GM23248 (cell line): Measurements from ENCODE around the gene LSMEM2. TPM values are rescaled to one million over a fixed set of nuclear protein-coding genes. Genes with fewer than 3 reads are reported as not detected.
"Not testable (repeated sequence)": the region's sequence is repeated elsewhere in the genome, so short reads cannot be mapped to it uniquely, and the experiment has no call there.

Source experiments
- DNase-seq: peaks from one replicate; pipeline ENCODE4 v3.0.0-alpha.2; 2015
- H2AFZ ChIP-seq: fragments of 200-600 bp; sonication (generic); 2 replicates; pipeline ENCODE4 v1.6.1; 2016; ENCODE audit warnings: antibody characterized with exemption
- H3F3A ChIP-seq: fragments of 200-600 bp; sonication (generic); 2 replicates; pipeline ENCODE4 v1.6.1; 2016; ENCODE audit warnings: mild to moderate bottlenecking, antibody characterized with exemption, mixed run types; ENCODE audit not compliant: insufficient read depth
- H3K27ac ChIP-seq: fragments of 200-600 bp; sonication (generic); 2 replicates; pipeline ENCODE4 v1.5.1; 2016; ENCODE audit warnings: mild to moderate bottlenecking
- H3K27me3 ChIP-seq: fragments of 200-600 bp; sonication (generic); replicated peaks from 2 replicates; pipeline ENCODE4 v1.6.1; 2016; ENCODE audit warnings: mild to moderate bottlenecking; ENCODE audit not compliant: insufficient read depth
- H3K36me3 ChIP-seq: fragments of 200-600 bp; sonication (generic); 2 replicates; pipeline ENCODE4 v1.6.1; 2016; ENCODE audit warnings: low read depth, mild to moderate bottlenecking
- H3K4me1 ChIP-seq: fragments of 200-600 bp; sonication (generic); 2 replicates; pipeline ENCODE4 v1.6.1; 2016; ENCODE audit warnings: mild to moderate bottlenecking; ENCODE audit not compliant: insufficient read depth
- H3K4me2 ChIP-seq: fragments of 200-600 bp; sonication (generic); one replicate; pipeline ENCODE4 v1.6.1; 2016; ENCODE audit warnings: mild to moderate bottlenecking; ENCODE audit not compliant: unreplicated experiment
- H3K4me3 ChIP-seq: fragments of 200-600 bp; sonication (generic); 2 replicates; pipeline ENCODE4 v1.5.1; 2016; ENCODE audit warnings: mild to moderate bottlenecking
- H3K79me2 ChIP-seq: fragments of 200-600 bp; sonication (generic); 2 replicates; pipeline ENCODE4 v1.6.1; 2016; ENCODE audit warnings: mild to moderate bottlenecking; ENCODE audit not compliant: insufficient read depth
- H3K9ac ChIP-seq: fragments of 200-600 bp; sonication (generic); 2 replicates; pipeline ENCODE4 v1.6.1; 2016; ENCODE audit warnings: mild to moderate bottlenecking
- H3K9me2 ChIP-seq: fragments of 200-600 bp; sonication (generic); 2 replicates; pipeline ENCODE4 v1.6.1; 2016; ENCODE audit warnings: mixed run types, mild to moderate bottlenecking, moderate library complexity; ENCODE audit not compliant: insufficient read depth
- H3K9me3 ChIP-seq: fragments of 200-600 bp; sonication (generic); one replicate; pipeline ENCODE4 v1.6.1; 2017; ENCODE audit warnings: low read depth
- H4K20me1 ChIP-seq: fragments of 200-600 bp; sonication (generic); 2 replicates; pipeline ENCODE4 v1.6.0; 2016; ENCODE audit not compliant: insufficient read depth
- EZH2 ChIP-seq: fragments of 200-600 bp; sonication (generic); IDR thresholded peaks from 2 replicates; pipeline ENCODE4 v1.6.1; 2018; ENCODE audit warnings: antibody characterized with exemption, mild to moderate bottlenecking; ENCODE audit not compliant: insufficient read depth, poor library complexity, severe bottlenecking
- EZH2phosphoT487 ChIP-seq: fragments of 200-600 bp; sonication (generic); IDR thresholded peaks from 2 replicates; pipeline ENCODE4 v1.6.1; 2018; ENCODE audit warnings: antibody characterized with exemption, moderate library complexity, mild to moderate bottlenecking, low read depth; ENCODE audit not compliant: insufficient read depth
- WGBS, 2 experiments: methylation state at CpG; one replicate each; pipeline ENCODE4 v1.1.6; 2015 to 2017; ENCODE audit warnings: low lambda C conversion rate in 2 of 2, low coverage in 1 of 2; ENCODE audit errors: missing lambda C conversion rate in 2 of 2; 5-methylcytosine and 5-hydroxymethylcytosine counted together
- in situ Hi-C: fragments of 300-500 bp; cut with MboI; formaldehyde crosslinking; loops from 2 replicates; pipeline ENCODE4 v1.15.0; 2020
- polyA plus RNA-seq: library from polyadenylated mRNA; unstranded; fragments of >200 nt; fragmentation: Nextera tagmentation; extraction: Ambion mirVana; gene quantifications from 2 replicates; pipeline ENCODE4 v1.2.1, GENCODE V29; 2016
- total RNA-seq: library from RNA; depleted of rRNA; stranded (reverse); fragments of >200 nt; shearing (Covaris generic); gene quantifications from 2 replicates; pipeline ENCODE4 v1.2.3, GENCODE V29; 2014

Gene LSMEM2
- total and polyA plus RNA-seq, 2 experiments from 2014 or later, result not detected

DNA sequence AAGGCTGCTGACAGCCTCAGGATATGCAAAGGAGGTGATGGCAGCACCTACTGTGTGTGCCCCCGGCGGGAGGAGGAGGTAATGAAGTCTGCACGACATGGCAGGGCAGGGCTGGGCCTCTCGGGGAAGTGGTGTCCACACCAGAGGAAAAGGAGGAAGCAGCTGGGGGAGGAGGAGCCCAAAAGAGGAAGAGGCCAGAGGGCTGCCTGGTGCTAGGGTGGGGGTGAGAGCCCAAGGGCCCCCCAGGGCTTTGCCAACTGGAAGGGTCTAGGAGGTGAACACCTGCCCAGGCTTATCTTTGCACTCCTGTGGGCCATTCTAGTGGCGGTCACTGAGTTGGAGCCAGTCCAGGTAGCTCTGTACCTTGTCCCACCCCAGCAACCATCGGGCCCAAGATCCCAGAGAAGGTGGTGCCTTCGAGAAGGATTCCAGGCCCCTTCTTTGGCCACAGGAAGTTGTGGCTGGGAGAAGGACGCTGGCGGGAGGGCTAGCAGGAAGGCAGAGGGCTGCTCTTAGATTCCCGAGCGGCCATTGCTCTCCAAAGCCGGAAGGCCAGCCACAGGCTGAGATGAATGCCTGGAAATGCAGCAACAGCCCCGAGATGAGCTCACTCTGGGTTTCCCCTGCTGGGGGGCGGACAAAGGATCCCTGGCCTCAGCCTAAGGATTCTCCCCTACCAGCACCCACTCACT, 35.9 kb upstream of the LSMEM2 start:
- Histone ChIP-seq H3K9me2 (no peaks in the 10 kb centered on the region), H3K27me3 (no peaks in the 10 kb centered on the region), H3F3A (peaks cover 39% of the 10 kb centered on the region), H3K4me3 (no peak overlapping the region), H3K4me1 (peaks cover 48% of the 10 kb centered on the region), H2AFZ (no peak overlapping the region), H3K79me2 (peaks cover 92% of the 10 kb centered on the region), H3K9ac (peak overlapping the region; percentile 20; the same call in 1 of the 2 replicates), H3K27ac (peak overlapping the region; percentile 61), H4K20me1 (no peaks in the 10 kb centered on the region), H3K9me3 (no peaks in the 10 kb centered on the region), H3K36me3 (no peaks in the 10 kb centered on the region; the same call in 1 of the 2 replicates), H3K4me2 (peak overlapping the region; percentile 3)
- no peak for TF ChIP-seq EZH2
- TF ChIP-seq EZH2phosphoT487, result no peak
- DNase-seq, result peak; percentile 71
- WGBS, 2 experiments, result 46 to 56% methylated on average over 14 of the region's 14 CpGs
- in situ Hi-C loops, result no loop called here

- Histone ChIP-seq H3K27me3 (no peaks in the 10 kb centered on the region), H3K4me3 (no peak overlapping the region), H3K9me2 (no peaks in the 10 kb centered on the region), H3K27ac (peak overlapping the region; percentile 61), H3K9me3 (no peaks in the 10 kb centered on the region), H3K4me2 (peak overlapping the region; percentile 3), H2AFZ (no peak overlapping the region), H3K4me1 (peaks cover 50% of the 10 kb centered on the region), H4K20me1 (no peaks in the 10 kb centered on the region), H3K36me3 (no peaks in the 10 kb centered on the region; the same call in 1 of the 2 replicates), H3K79me2 (peaks cover 92% of the 10 kb centered on the region), H3F3A (peaks cover 41% of the 10 kb centered on the region), H3K9ac (0 out of 2 replicates have a peak overlapping the region, but pooled peaks have one; percentile 20)
- 88 to 97% methylated on average over 4 of the region's 4 CpGs for WGBS, 2 experiments
- TF ChIP-seq EZH2phosphoT487, result no peak
- TF ChIP-seq EZH2, result no peak
- no peak for DNase-seq
- in situ Hi-C loops, result no loop called here
Measured at GRCh38 chr3:50243543-50243895, 35.4 kb upstream of the LSMEM2 start.

DNA sequence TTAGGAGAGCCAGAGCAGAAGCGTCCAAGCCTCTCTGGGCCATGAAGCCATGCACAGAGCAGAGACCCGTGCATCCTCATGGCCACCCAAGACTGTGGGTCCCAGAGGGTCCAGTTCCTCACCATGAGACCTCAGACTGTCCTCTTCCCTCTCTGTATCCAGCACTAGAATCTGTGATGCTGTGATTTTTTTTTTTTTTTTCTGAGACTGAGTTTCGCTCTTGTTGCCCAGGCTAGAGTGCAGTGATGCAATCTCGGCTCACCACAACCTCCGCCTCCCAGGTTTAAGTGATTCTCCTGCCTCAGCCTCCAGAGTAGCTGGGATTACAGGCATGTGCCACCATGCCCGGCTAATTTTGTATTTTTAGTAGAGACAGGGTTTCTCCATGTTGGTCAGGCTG, 34.1 kb upstream of the LSMEM2 start:
- Histone ChIP-seq H3K79me2 (peaks cover 92% of the 10 kb centered on the region), H3F3A (peaks cover 41% of the 10 kb centered on the region), H3K4me1 (peaks cover 50% of the 10 kb centered on the region), H3K9ac (peak overlapping the region; percentile 77), H3K27ac (peak overlapping the region; percentile 91)
- in situ Hi-C loops, H2AFZ ChIP-seq, DNase-seq, H3K4me3 ChIP-seq, H3K27me3 ChIP-seq, H3K9me3 ChIP-seq, H3K9me2 ChIP-seq, H4K20me1 ChIP-seq, H3K4me2 ChIP-seq, H3K36me3 ChIP-seq: not testable (repeated sequence)
- 81 to 88% methylated on average over 6 of the region's 6 CpGs for WGBS, 2 experiments

DNA sequence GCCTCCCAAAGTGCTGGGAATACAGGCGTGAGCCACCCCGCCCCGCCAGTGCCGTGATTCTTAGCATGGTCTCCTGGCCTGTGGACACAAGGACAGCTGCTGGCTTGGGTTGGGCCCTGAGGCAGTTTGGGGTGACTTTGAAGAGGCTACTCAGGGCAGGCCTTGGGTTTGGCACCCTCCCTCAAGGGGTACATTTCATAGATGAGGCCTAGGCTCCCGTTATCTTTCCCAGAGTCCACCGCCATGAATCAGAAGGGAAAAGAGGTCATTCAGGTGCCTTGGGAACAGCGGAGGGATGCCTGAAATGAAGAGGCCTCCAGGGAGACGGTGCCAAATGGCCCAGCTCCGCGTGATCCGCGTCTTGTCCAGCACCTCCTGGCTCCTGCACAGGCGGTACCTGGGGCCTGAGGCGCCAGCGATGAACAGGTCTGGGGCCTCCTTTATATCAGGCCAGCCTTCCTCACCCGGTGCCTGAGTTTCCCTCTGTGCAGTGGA, 33.6 kb upstream of the LSMEM2 start:
- no peaks in the 10 kb centered on the region for H3K9me3 ChIP-seq
- WGBS, 2 experiments, result 63 to 68% methylated on average over 16 of the region's 16 CpGs
- peak overlapping the region; percentile 62 for H3K4me3 ChIP-seq
- H3F3A ChIP-seq, result peaks cover 44% of the 10 kb centered on the region
- H3K4me2 ChIP-seq, result peak overlapping the region; percentile 82
- H3K9ac ChIP-seq, result peak overlapping the region; percentile 77
- peak overlapping the region; percentile 91 for H3K27ac ChIP-seq
- in situ Hi-C loops, result no loop called here
- no peaks in the 10 kb centered on the region; the same call in 1 of the 2 replicates for H3K36me3 ChIP-seq
- peaks cover 92% of the 10 kb centered on the region for H3K79me2 ChIP-seq
- no peaks in the 10 kb centered on the region for H3K9me2 ChIP-seq
- peaks cover 50% of the 10 kb centered on the region for H3K4me1 ChIP-seq
- no peaks in the 10 kb centered on the region for H3K27me3 ChIP-seq
- no peak for TF ChIP-seq EZH2
- TF ChIP-seq EZH2phosphoT487, result no peak
- no peaks in the 10 kb centered on the region for H4K20me1 ChIP-seq
- DNase-seq, result no peak
- no peak overlapping the region for H2AFZ ChIP-seq
